Measurements from ENCODE around the gene ADARB2.

ADARB2 gene

DNA sequence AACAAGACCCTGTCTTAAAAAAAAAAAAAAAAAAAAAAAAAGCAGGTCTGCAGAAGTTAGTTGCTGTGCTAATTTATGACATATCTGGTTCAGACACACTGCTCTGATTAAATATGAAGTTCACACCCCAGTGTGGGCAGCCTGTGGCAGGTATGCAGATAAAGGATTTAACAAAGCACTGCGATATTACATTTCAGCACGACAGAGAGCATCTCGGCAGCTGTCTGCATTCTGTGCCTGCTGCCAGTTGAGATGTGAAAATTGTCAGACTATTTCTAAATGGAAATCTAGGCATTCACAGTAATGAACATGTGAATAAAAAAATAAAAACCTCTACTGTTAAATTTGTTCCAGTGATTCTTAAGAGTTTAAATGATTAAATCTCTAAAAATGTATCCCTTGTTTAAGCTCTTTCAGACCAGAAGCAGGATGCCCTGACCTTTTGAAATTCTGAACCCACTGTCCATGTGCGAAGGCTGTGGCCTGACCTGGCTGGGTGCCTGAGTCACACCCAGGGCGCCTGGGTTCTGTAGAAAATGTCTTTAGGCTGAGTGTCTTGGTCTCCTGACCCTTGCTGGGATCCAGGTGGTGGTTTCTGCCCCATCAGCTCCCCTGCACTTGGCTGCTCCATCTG lies 408.2 kb downstream of the ADARB2 start:
- Histone ChIP-seq H3K4me3 (ENCODE audit: low read depth, low read length) (no peak overlapping the region), H3K27ac (ENCODE audit: extremely low read depth, low read depth, low read length) (no peak overlapping the region), H3K4me1 (ENCODE audit: control insufficient read depth, insufficient read depth, low read length) (no peaks in the 10 kb centered on the region), H3K9me3 (ENCODE audit: control insufficient read depth, insufficient read depth, low read depth, low read length) (no peaks in the 10 kb centered on the region), H3K36me3 (ENCODE audit: control insufficient read depth in 2 of 2, insufficient read depth in 1 of 2, low read length in 2 of 2) (no peaks in the 10 kb centered on the region)
- CTCF ChIA-PET, result no interaction called here
- POLR2A ChIA-PET, result no interaction called here
- TF ChIP-seq YY1 (tag by site-specific recombination; IDR thresholded peaks at IDR 0.05), result no peak
- no peak for TF ChIP-seq KLF1 (tag by site-specific recombination; IDR thresholded peaks at IDR 0.05)
- TF ChIP-seq ZNF266 (tag by site-specific recombination; IDR thresholded peaks at IDR 0.05; ENCODE audit: low read depth), result no peak

GRCh38 chr10:1328161-1328823 lies 409.0 kb downstream of the ADARB2 start:
- Histone ChIP-seq H3K4me1 (ENCODE audit: control insufficient read depth, insufficient read depth, low read length) (no peaks in the 10 kb centered on the region), H3K4me3 (ENCODE audit: low read depth, low read length) (no peak overlapping the region), H3K9me3 (ENCODE audit: control insufficient read depth, insufficient read depth, low read depth, low read length) (no peaks in the 10 kb centered on the region), H3K36me3 (ENCODE audit: control insufficient read depth in 2 of 2, insufficient read depth in 1 of 2, low read length in 2 of 2) (no peaks in the 10 kb centered on the region), H3K27ac (ENCODE audit: extremely low read depth, low read depth, low read length) (no peak overlapping the region)
- ChIA-PET CTCF (no interaction called here), POLR2A (no interaction called here)
- no peak for TF ChIP-seq TCF7L2 (IDR thresholded peaks at IDR 0.05; ENCODE audit: borderline replicate concordance, low read depth, low read length)
- TF ChIP-seq ZNF133 (tag by site-specific recombination; IDR thresholded peaks at IDR 0.05), result no peak
- no peak for TF ChIP-seq ZNF600 (tag by site-specific recombination; IDR thresholded peaks at IDR 0.05)
- TF ChIP-seq ZNF10 (tag by site-specific recombination; IDR thresholded peaks at IDR 0.05), result no peak
- no peak for TF ChIP-seq ZNF449 (tag by site-specific recombination; IDR thresholded peaks at IDR 0.05)
- no peak for TF ChIP-seq ZNF202 (tag by site-specific recombination; IDR thresholded peaks at IDR 0.05; ENCODE audit: borderline replicate concordance)
- TF ChIP-seq, protein P1, sequence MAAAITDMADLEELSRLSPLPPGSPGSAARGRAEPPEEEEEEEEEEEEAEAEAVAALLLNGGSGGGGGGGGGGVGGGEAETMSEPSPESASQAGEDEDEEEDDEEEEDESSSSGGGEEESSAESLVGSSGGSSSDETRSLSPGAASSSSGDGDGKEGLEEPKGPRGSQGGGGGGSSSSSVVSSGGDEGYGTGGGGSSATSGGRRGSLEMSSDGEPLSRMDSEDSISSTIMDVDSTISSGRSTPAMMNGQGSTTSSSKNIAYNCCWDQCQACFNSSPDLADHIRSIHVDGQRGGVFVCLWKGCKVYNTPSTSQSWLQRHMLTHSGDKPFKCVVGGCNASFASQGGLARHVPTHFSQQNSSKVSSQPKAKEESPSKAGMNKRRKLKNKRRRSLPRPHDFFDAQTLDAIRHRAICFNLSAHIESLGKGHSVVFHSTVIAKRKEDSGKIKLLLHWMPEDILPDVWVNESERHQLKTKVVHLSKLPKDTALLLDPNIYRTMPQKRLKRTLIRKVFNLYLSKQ (tag by site-specific recombination; IDR thresholded peaks at IDR 0.05; ENCODE audit: borderline replicate concordance), result no peak
- no peak for TF ChIP-seq ZNF529 (tag by site-specific recombination; IDR thresholded peaks at IDR 0.05; ENCODE audit: insufficient replicate concordance)
- TF ChIP-seq, protein P2, sequence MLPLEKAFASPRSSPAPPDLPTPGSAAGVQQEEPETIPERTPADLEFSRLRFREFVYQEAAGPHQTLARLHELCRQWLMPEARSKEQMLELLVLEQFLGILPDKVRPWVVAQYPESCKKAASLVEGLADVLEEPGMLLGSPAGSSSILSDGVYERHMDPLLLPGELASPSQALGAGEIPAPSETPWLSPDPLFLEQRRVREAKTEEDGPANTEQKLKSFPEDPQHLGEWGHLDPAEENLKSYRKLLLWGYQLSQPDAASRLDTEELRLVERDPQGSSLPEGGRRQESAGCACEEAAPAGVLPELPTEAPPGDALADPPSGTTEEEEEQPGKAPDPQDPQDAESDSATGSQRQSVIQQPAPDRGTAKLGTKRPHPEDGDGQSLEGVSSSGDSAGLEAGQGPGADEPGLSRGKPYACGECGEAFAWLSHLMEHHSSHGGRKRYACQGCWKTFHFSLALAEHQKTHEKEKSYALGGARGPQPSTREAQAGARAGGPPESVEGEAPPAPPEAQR (tag by site-specific recombination; IDR thresholded peaks at IDR 0.05), result no peak
- no peak for TF ChIP-seq ZIC2 (tag by site-specific recombination; IDR thresholded peaks at IDR 0.05)
- no peak for TF ChIP-seq ZNF548 (tag by site-specific recombination; IDR thresholded peaks at IDR 0.05)
- TF ChIP-seq ATF2 (tag by site-specific recombination; IDR thresholded peaks at IDR 0.05; ENCODE audit: low read depth), result no peak
- no peak for TF ChIP-seq ZSCAN4 (tag by site-specific recombination; IDR thresholded peaks at IDR 0.05)
- TF ChIP-seq ZNF280C (tag by site-specific recombination; IDR thresholded peaks at IDR 0.05), result no peak
